GM18907 (cell line): Measurements from ENCODE around the gene ZBP1.

ENCODE experiments used
- ATAC-seq: cut with Tn5 transposase; IDR thresholded peaks from one replicate; pipeline ENCODE4 v1.9.1; 2021; ENCODE audit warnings: mild to moderate bottlenecking, moderate library complexity; ENCODE audit not compliant: unreplicated experiment

ZBP1 gene

GRCh38 chr20:57576617-57577550 lies 43.3 kb downstream of the ZBP1 start:
- ATAC-seq, result no peak

- no peak for ATAC-seq
Measured at GRCh38 chr20:57576002-57576401, 44.2 kb downstream of the ZBP1 start.

DNA sequence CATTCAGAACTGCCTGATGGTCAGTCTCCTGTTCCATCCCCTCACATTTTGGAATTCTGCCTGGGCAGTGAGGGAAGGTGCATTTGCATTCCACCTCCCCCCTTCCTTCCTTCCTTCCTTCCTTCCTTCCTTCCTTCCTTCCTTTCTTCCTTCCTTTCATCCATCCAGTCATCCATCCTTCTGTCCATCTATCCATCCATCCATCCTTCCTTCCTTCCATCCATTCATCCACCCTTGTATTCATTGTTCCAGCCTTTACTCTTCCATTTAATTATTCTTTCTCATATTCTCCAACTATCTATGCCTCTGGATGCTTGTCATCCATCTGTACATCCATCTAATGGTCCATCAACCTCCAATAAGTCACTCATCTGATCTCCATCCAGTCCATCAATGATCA lies 45.3 kb downstream of the ZBP1 start:
- no peak for ATAC-seq

DNA sequence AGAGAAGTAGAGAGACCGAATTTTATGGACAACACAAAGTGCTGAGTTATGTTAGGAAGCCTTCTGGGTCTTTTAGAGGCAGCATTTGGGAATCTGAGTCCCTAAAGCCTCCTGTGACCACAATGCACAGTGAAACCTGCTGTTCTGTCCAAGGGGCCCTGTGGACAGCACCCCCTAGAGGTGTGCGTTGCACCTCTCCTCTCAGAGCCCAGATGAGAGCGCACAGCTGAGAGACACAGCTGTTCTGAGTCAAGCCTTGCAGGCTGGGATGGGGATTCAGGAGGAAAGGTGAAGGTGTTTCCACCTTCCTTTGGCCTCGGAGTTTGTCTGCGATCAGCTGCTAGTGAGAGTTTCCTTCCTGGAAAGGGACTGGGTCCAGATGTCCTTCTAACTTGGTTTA lies 46.3 kb downstream of the ZBP1 start:
- ATAC-seq, result no peak

DNA sequence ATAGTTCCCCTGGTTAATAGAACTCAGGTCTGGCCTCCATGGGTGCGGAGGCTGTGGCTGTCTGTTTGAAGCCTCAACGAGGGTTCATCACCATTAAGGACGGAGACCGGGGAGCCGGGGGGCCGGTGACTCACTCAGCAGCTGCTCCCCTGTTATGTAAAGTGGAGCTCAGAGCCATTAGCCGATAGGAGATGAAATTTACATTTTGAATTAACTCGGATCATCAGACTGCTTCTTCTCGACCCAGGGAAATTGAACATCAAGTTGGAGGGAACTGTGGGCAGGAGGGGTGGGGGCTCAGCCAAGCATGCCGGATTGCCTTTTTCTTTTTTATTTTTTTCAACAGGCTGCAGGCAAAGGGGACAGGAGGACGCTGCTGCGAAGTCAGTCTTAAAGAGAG lies 47.0 kb downstream of the ZBP1 start:
- no peak for ATAC-seq

GRCh38 chr20:57571782-57572416 lies 48.3 kb downstream of the ZBP1 start:
- no peak for ATAC-seq

DNA sequence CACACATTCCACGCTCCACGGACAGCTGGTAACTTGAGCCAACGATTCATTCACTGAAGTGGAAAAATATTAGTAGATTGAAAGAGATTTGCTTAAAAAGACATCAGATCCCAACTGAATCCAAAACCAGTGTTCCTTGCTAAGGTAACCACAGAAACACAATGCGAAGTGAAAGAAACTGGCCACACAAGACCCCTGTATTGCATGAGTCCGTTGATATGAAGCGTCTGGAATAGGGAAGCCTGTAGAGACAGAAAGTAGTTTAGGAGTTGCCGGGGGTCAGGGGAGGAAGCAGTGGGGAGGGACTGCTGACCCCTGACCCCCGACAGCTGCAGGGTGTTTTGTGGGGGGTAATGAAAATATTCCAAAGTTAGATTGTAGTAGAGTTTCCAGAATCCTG lies 49.3 kb downstream of the ZBP1 start:
- ATAC-seq, result no peak

GRCh38 chr20:57570145-57570850 lies 49.9 kb downstream of the ZBP1 start:
- ATAC-seq, result no peak

GRCh38 chr20:57568960-57569359 lies 51.3 kb downstream of the ZBP1 start:
- ATAC-seq, result no peak

DNA sequence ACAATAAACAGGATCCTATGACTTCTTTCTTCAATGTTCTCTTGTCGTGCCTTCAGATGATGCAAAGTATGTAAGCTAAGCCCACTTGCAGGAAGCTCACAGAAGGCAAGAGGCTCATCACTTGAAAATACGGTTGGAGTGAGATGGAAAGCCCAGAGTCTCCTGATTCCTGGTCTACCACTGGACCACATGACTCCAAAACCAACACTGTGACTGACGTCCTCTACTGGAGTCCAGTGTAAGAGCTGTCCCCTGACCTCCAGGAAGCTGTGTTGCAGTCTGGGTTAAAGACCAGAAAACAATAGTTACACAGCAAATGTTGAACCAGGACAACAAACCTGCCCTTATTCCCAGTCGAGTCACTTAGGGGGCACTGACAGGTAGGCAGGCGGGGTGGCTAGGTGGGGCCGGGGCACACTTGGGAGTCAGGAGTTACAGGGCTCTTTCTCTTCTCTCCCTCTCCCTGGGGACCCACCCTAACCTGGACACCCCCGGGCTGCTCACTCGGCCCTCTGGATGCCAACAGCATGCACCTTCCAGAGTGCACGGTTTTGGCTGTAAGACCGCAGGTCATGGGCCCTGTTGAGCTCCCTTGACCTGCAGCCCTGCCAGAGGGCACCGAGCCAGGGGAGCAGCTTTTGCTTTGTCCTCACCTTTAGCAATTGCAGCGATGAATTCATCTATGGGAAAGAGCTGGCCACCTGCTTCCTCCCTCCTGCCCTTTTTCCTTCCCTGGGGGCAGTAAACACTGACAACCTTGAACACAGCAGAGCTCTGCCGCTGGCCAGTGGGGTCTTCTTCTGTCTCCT lies 51.9 kb downstream of the ZBP1 start:
- ATAC-seq, result no peak

- ATAC-seq, result no peak
Measured at GRCh38 chr20:57567471-57568079, 52.7 kb downstream of the ZBP1 start.

- no peak for ATAC-seq
Measured at GRCh38 chr20:57566803-57567459, 53.3 kb downstream of the ZBP1 start.

DNA sequence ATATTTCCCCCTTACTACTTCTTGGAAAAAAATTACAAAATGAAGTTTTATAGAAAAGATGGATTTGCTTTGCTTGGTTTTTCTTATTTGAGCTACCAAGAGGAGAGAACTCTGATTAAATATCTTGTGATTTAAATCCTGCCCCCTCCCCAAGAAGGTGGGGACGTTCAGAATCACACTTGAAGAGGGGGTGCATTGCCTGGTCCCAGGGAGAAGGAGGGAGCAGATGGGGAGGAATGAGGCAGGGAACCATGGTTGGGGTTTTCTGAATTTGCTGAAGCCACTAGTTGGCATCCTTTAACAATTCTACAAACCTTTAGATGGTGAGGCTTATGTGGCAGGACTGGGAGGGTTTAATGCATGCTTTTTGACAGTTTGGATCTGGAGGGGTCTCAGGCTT lies 53.8 kb downstream of the ZBP1 start:
- ATAC-seq, result no peak

DNA sequence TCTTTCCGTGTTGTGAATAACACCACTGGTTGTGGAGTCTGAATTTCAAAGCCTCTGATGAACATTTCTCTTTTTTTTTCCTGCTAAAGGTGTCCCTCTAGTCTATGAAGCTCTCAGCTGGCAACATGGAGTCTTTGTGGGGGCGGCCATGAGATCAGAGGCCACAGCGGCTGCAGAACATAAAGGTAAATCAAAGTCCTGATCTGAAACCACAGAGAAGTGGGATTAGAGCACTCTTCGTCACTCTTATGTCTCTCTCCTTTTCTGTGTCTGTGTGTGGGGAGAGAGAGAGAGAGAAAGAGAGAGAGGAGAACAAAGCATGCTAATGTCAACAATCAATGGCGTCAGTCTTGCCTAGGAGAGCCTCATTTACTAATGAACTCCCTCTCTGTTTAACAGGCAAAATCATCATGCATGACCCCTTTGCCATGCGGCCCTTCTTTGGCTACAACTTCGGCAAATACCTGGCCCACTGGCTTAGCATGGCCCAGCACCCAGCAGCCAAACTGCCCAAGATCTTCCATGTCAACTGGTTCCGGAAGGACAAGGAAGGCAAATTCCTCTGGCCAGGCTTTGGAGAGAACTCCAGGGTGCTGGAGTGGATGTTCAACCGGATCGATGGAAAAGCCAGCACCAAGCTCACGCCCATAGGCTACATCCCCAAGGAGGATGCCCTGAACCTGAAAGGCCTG lies 55.1 kb downstream of the ZBP1 start:
- ATAC-seq, result no peak

- ATAC-seq, result no peak
Measured at GRCh38 chr20:57564180-57564802, 55.9 kb downstream of the ZBP1 start.

DNA sequence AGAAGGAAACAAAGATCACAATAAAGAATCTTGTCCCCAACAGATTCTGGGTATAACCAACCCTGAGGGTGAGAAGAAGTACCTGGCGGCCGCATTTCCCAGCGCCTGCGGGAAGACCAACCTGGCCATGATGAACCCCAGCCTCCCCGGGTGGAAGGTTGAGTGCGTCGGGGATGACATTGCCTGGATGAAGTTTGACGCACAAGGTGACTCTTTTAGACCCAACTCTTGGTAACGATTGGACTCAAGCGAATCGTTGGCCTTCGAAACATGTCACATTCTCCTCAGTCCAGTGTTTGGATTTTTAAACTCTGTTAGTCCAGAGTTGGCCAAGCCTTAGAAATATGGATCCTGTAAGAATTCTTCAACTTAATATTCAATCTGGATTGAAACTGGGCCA lies 56.7 kb downstream of the ZBP1 start:
- no peak for ATAC-seq

DNA sequence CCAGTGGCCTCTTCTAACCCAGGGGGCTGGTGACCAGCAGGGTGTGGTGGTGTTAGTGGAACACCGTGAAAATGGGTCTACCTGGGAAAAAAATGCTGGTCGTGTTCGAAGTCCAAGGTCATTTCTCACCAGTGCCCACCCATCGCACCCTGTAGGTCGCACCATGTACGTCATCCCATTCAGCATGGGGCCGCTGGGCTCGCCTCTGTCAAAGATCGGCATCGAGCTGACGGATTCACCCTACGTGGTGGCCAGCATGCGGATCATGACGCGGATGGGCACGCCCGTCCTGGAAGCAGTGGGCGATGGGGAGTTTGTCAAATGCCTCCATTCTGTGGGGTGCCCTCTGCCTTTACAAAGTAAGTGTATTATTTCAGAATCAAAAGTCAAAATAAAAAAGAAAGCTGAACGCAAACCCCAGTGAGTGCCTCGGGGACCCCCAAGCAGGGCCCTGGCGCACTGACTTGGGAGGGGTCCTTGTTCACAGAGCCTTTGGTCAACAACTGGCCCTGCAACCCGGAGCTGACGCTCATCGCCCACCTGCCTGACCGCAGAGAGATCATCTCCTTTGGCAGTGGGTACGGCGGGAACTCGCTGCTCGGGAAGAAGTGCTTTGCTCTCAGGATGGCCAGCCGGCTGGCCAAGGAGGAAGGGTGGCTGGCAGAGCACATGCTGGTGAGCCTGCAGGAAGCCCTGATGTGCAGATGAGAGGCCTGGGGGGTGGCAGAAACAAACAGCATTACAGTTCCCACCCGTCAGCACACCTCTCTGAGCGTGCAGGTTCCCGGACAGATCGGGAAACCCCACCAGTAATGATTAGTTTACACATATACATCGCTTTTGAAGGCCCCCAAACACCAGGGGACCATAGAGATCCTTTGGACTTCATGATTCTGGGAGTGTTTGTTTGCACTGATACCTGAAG lies 57.4 kb downstream of the ZBP1 start:
- no peak for ATAC-seq
